ENCODE data around the gene MBNL3.

- TF ChIP-seq EZH2 (IDR thresholded peaks at IDR 0.05) (no peak), POLR2AphosphoS5 (IDR thresholded peaks at IDR 0.05; ENCODE audit: borderline replicate concordance, low read depth, low read length) (no peak), FOXP2 (optimal IDR thresholded peaks at IDR 0.05; ENCODE audit: control extremely low read depth, extremely low read length, insufficient read depth) (no peak)
These were observed 115.2 kb downstream of the MBNL3 start for GRCh38 chrX:132373610-132374009.
